HG02840 (cell line): ENCODE measurements around the gene SLC13A4.
"Not testable (repeated sequence)": the region's sequence is repeated elsewhere in the genome, so short reads cannot be mapped to it uniquely, and the experiment has no call there.

Experiments
- ATAC-seq: cut with Tn5 transposase; IDR thresholded peaks from one replicate; pipeline ENCODE4 v1.9.1; 2021; ENCODE audit warnings: mild to moderate bottlenecking, moderate library complexity, moderate number of reproducible peaks; ENCODE audit not compliant: unreplicated experiment, low FRiP score

The SLC13A4 gene

GRCh38 chr7:135728136-135728669, at the start of gene SLC13A4:
TSS of gene SLC13A4 (minus strand) at chr7:135728186. CDS start at chr7:135727496, 690 bp downstream.
- ATAC-seq, result no peak

GRCh38 chr7:135775915-135776314, 47.9 kb upstream of the SLC13A4 start:
- not testable (repeated sequence) for ATAC-seq

- ATAC-seq, result no peak
Observed at GRCh38 chr7:135775230-135775629, 47.2 kb upstream of the SLC13A4 start.

- no peak for ATAC-seq
Observed at GRCh38 chr7:135774284-135774683, 46.3 kb upstream of the SLC13A4 start.

GRCh38 chr7:135773464-135773863, 45.5 kb upstream of the SLC13A4 start:
- no peak for ATAC-seq

GRCh38 chr7:135772639-135773222, 44.7 kb upstream of the SLC13A4 start:
- no peak for ATAC-seq

GRCh38 chr7:135771961-135772638, 44.1 kb upstream of the SLC13A4 start:
- no peak for ATAC-seq

- no peak for ATAC-seq
Observed at GRCh38 chr7:135771051-135771450, 43.1 kb upstream of the SLC13A4 start.

- no peak for ATAC-seq
Observed at GRCh38 chr7:135770139-135770710, 42.2 kb upstream of the SLC13A4 start.

- ATAC-seq, result no peak
Observed at GRCh38 chr7:135769005-135769802, 41.2 kb upstream of the SLC13A4 start.

- no peak for ATAC-seq
Observed at GRCh38 chr7:135768467-135768866, 40.5 kb upstream of the SLC13A4 start.

GRCh38 chr7:135768064-135768463, 40.1 kb upstream of the SLC13A4 start:
- no peak for ATAC-seq

GRCh38 chr7:135763261-135763660, 35.3 kb upstream of the SLC13A4 start:
- no peak for ATAC-seq

GRCh38 chr7:135761751-135762488, 33.9 kb upstream of the SLC13A4 start:
- no peak for ATAC-seq

- no peak for ATAC-seq
Observed at GRCh38 chr7:135759532-135759931, 31.5 kb upstream of the SLC13A4 start.

GRCh38 chr7:135758531-135758932, 30.5 kb upstream of the SLC13A4 start:
- ATAC-seq, result no peak

GRCh38 chr7:135757719-135758411, 29.9 kb upstream of the SLC13A4 start:
- ATAC-seq, result no peak

GRCh38 chr7:135756191-135756590, 28.2 kb upstream of the SLC13A4 start:
- ATAC-seq, result no peak

- no peak for ATAC-seq
Observed at GRCh38 chr7:135755351-135755753, 27.4 kb upstream of the SLC13A4 start.
